Measurements from ENCODE around the gene CUL1. TPM values are rescaled to one million over a fixed set of nuclear protein-coding genes. Genes with fewer than 3 reads are reported as not detected.

Gene CUL1
- total RNA-seq, 4 donors from 2014 or later: 24.5 to 56.6 (median 45.9) TPM

GRCh38 chr7:148831782-148832181, 133.1 kb downstream of the CUL1 start:
- Histone ChIP-seq H3K27ac (no peak overlapping the region), H3K4me3 (no peak overlapping the region), H3K27me3 (no peaks in the 10 kb centered on the region), H3K36me3 (peaks cover 0 to 34% (median 0%) of the 10 kb centered on the region in 3 donors), H3K4me1 (no peaks in the 10 kb centered on the region), H3K9me3 (no peaks in the 10 kb centered on the region)
- intact Hi-C loops (cut with DNase I): no loop called here
- no peak for DNase-seq
- no peak for TF ChIP-seq CTCF (IDR thresholded peaks at IDR 0.05)
- no peak for TF ChIP-seq POLR2A (IDR thresholded peaks at IDR 0.05)
- WGBS, 2 donors: 85 to 100% methylated on average over 2 of the region's 2 CpGs

- no peak for DNase-seq
- H3K4me3 ChIP-seq: no peak overlapping the region
- no peak overlapping the region for H3K27ac ChIP-seq
- intact Hi-C loops (cut with DNase I): no loop called here
- WGBS, 2 donors: 94 to 100% methylated on average over 2 of the region's 2 CpGs
- peaks cover 0 to 7% (median 0%) of the 10 kb centered on the region in 3 donors for H3K36me3 ChIP-seq
- no peaks in the 10 kb centered on the region for H3K27me3 ChIP-seq
- no peaks in the 10 kb centered on the region for H3K9me3 ChIP-seq
- TF ChIP-seq POLR2A (IDR thresholded peaks at IDR 0.05) (no peak), CTCF (IDR thresholded peaks at IDR 0.05) (no peak)
- peaks cover 0 to 10% (median 0%) of the 10 kb centered on the region in 3 donors for H3K4me1 ChIP-seq
Measured at GRCh38 chr7:148834605-148835004, 135.9 kb downstream of the CUL1 start.

- Histone ChIP-seq H3K4me1 (peaks cover 0 to 18% (median 0%) of the 10 kb centered on the region in 3 donors), H3K27ac (no peak overlapping the region), H3K4me3 (no peak overlapping the region), H3K36me3 (peaks cover 0 to 7% (median 0%) of the 10 kb centered on the region in 3 donors), H3K27me3 (no peaks in the 10 kb centered on the region), H3K9me3 (no peaks in the 10 kb centered on the region)
- WGBS, 2 donors: 86 to 89% methylated on average over 4 of the region's 4 CpGs
- DNase-seq: no peak
- intact Hi-C loops (cut with DNase I): no loop called here
- no peak for TF ChIP-seq POLR2A (IDR thresholded peaks at IDR 0.05)
- no peak for TF ChIP-seq CTCF (IDR thresholded peaks at IDR 0.05)
Measured at GRCh38 chr7:148835854-148836253, 137.2 kb downstream of the CUL1 start.

- no peak for DNase-seq
- Histone ChIP-seq H3K4me3 (no peak overlapping the region), H3K36me3 (peaks cover 0 to 7% (median 0%) of the 10 kb centered on the region in 3 donors), H3K27me3 (no peaks in the 10 kb centered on the region), H3K4me1 (peaks cover 0 to 18% (median 0%) of the 10 kb centered on the region in 3 donors), H3K27ac (no peak overlapping the region), H3K9me3 (no peaks in the 10 kb centered on the region)
- TF ChIP-seq CTCF (IDR thresholded peaks at IDR 0.05) (no peak), POLR2A (IDR thresholded peaks at IDR 0.05) (no peak)
- WGBS, 2 donors: 47 to 76% methylated on average over 2 of the region's 2 CpGs
- intact Hi-C loops (cut with DNase I): no loop called here
Measured at GRCh38 chr7:148838905-148839304, 140.2 kb downstream of the CUL1 start.

- Histone ChIP-seq H3K4me1 (peaks cover 0 to under 1% (median 0%) of the 10 kb centered on the region in 3 donors), H3K27me3 (no peaks in the 10 kb centered on the region), H3K36me3 (peaks cover 0 to 2% (median 0%) of the 10 kb centered on the region in 3 donors), H3K9me3 (no peaks in the 10 kb centered on the region), H3K4me3 (no peak overlapping the region), H3K27ac (no peak overlapping the region)
- no peak for TF ChIP-seq POLR2A (IDR thresholded peaks at IDR 0.05)
- no peak for TF ChIP-seq CTCF (IDR thresholded peaks at IDR 0.05)
- WGBS, 2 donors: 69 to 87% methylated on average over 9 of the region's 9 CpGs
- DNase-seq: no peak
- intact Hi-C loops (cut with DNase I): no loop called here
Measured at GRCh38 chr7:148847815-148848734, 149.4 kb downstream of the CUL1 start.
